Ishikawa (cell line): ENCODE data around the gene TPK1.

ENCODE experiments used
- CEBPB ChIP-seq: IDR thresholded peaks from 2 replicates; pipeline ENCODE4 v1.6.1; 2012
- EGR1 ChIP-seq: IDR thresholded peaks from 2 replicates; pipeline ENCODE4 v1.6.1; 2012
- EP300 ChIP-seq: IDR thresholded peaks from 2 replicates; pipeline ENCODE4 v1.6.1; 2012; ENCODE audit warnings: borderline replicate concordance
- NFIC ChIP-seq: IDR thresholded peaks from 2 replicates; pipeline ENCODE4 v1.6.1; 2012
- RAD21 ChIP-seq: IDR thresholded peaks from 2 replicates; pipeline ENCODE4 v1.6.1; 2012; ENCODE audit warnings: low read depth
- TCF12 ChIP-seq: IDR thresholded peaks from 2 replicates; pipeline ENCODE4 v1.6.1; 2012; ENCODE audit warnings: low read depth
- TF ChIP-seq, protein P1 (sequence below): IDR thresholded peaks from 2 replicates; pipeline ENCODE4 v1.6.1; 2012; ENCODE audit warnings: low read depth, mild to moderate bottlenecking

GRCh38 chr7:144786079-144786478 lies 49.8 kb downstream of the TPK1 start:
- TF ChIP-seq, protein P1, sequence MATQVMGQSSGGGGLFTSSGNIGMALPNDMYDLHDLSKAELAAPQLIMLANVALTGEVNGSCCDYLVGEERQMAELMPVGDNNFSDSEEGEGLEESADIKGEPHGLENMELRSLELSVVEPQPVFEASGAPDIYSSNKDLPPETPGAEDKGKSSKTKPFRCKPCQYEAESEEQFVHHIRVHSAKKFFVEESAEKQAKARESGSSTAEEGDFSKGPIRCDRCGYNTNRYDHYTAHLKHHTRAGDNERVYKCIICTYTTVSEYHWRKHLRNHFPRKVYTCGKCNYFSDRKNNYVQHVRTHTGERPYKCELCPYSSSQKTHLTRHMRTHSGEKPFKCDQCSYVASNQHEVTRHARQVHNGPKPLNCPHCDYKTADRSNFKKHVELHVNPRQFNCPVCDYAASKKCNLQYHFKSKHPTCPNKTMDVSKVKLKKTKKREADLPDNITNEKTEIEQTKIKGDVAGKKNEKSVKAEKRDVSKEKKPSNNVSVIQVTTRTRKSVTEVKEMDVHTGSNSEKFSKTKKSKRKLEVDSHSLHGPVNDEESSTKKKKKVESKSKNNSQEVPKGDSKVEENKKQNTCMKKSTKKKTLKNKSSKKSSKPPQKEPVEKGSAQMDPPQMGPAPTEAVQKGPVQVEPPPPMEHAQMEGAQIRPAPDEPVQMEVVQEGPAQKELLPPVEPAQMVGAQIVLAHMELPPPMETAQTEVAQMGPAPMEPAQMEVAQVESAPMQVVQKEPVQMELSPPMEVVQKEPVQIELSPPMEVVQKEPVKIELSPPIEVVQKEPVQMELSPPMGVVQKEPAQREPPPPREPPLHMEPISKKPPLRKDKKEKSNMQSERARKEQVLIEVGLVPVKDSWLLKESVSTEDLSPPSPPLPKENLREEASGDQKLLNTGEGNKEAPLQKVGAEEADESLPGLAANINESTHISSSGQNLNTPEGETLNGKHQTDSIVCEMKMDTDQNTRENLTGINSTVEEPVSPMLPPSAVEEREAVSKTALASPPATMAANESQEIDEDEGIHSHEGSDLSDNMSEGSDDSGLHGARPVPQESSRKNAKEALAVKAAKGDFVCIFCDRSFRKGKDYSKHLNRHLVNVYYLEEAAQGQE: no peak
- TF ChIP-seq CEBPB: no peak
- TF ChIP-seq NFIC: no peak
- TF ChIP-seq TCF12: no peak
- no peak for TF ChIP-seq RAD21
- TF ChIP-seq EGR1: no peak
- no peak for TF ChIP-seq EP300
